GM21526 (cell line): Measurements from ENCODE around the gene PHYHIPL.

Source experiments
- ATAC-seq: cut with Tn5 transposase; IDR thresholded peaks from one replicate; pipeline ENCODE4 v1.9.1; 2021; ENCODE audit warnings: moderate library complexity; ENCODE audit not compliant: unreplicated experiment, low FRiP score

Gene PHYHIPL

DNA sequence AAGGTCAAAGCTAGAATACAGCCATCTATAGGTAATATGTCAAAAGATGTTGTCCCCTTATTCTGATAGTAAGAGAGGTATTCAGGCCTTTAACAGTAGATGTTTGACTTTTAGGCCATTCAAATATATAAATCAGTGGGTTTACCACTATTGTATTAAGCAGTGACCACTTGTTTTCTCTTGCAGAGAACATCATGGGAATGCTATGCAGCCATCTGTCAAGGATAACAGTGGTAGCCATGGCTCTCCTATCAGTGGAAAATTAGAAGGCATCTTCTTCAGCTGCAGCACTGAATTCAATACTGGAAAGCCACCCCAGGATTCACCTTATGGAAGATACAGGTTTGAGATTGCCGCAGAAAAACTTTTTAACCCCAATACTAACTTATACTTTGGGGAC lies 68.4 kb downstream of the PHYHIPL start:
- no peak for ATAC-seq

DNA sequence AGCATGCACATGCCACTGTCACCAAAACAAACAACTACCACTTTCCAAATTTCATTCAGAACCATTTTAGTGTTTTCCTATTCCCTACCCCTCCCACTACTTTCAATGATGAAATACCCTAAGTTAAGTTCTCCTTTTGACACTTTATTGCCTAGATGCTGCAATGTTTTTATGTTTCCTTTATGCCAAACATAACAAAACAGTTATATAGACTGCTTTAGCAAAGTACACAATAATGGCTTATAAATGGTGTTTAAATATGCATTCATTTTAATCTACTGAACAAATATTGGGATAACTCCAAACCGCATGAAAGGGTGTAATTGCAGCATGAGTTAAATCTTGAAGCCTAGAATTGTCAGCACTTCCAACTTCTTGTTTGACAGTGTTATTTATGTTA lies 69.2 kb downstream of the PHYHIPL start:
- no peak for ATAC-seq

DNA sequence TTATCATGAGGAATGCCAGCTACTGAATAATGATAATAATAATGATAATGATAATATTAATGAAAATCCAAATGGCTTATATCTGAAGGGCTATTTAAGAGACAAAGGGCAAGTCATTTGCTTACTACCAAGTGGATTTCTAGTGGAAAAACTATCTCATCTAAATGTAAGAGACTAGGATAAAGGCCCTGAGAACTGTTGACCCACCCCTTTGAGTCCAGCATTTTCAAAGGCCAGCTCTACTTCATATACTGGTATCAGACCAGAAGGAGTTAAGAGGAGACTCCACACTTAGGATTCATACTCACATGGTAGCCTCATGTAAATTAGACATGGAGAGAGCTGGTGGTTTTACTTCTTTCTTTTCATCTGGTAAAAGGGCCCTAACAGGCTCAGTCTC lies 76.0 kb downstream of the PHYHIPL start:
- ATAC-seq: no peak

DNA sequence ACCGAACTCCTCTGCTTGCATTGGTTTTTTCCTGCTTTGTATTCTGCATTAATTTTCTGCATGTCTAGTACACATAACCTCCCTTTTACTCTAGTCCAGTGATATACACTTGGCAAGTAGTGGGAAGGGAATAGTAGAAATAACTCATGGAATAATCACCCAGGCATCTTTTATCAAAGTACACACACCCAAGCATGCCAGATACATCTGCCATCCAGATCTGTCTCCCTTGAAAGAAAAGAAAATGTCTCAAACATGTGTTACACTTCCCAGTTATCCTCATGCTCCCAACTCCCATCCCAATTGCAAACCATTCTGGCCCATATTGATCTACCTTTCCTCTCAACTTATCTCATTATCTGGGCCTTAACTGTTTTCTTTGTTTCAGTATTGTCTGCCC lies 79.0 kb downstream of the PHYHIPL start:
- no peak for ATAC-seq

DNA sequence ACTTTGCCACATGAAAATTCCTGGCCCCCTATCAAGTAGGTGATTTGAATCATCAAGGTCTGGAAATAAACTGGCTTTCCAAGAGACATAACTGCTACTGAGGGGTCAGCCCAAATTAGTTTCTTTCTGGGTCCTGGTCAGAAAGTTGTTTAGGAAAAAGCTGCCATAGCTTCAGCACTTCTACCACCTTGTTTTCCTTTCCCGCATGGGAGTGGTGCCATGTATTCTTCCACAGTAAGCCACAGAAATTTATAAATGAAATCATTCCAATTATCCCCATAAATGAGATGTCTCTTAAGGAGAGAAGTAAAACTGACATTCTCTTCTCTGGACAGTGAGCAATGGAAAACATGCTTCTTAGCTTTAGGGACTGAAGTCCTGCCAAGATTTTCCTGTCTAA lies 80.8 kb downstream of the PHYHIPL start:
- ATAC-seq: no peak

DNA sequence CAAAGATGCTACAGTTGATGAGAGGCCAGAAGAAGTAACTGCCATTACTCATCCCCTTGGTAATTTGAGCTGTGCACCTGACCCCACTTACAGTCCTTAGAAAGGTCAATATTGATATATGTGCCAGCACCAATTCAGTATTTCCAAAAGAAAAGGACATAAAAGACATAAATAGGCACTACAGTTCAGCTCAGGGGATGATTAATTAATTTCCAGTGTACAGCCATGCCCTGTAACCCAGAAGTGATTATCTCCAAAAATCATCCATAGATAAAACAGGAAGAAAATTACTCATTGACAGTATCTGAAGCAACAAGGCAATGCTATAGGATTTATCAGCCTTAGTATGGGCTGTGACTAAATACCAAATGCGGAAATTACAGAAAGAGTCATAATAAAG lies 82.4 kb downstream of the PHYHIPL start:
- ATAC-seq: no peak

DNA sequence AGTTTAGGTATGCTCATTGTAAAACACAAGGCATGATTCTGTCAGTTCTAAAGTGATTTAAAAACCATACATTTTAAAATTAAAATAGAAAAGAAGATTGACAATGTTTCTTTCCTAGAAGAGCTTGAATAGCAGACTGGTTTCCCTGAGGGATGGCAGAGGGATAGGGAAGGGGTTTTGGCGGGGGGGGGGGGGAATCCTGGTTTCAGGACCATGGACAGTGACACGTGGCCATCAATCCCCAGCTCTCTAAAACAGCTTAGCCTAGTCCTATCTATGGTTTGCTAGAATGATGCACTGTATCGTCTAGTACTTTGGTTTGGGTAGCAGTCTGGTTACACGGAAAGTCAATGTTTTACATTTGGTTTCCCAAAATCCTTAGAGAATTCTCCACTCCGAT lies 88.7 kb downstream of the PHYHIPL start:
- ATAC-seq: no peak

DNA sequence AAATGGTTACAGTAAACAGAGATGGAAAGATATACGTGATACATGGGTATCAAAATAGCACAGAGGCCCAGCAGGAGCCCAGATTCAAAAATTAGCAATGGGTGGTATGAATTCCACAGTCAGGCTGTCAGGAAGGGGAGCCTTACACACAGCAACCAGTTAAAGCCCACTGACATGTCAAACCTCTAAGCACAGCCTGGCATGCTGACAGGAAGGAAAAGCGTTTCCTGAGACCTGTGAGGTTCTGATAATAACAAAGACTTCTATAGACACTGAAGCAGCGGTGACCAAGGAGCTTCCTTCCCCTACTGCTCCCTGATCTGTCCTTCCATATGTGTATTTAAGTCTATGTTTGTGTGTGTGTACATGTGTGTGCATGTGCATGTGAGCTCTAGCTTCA lies 89.9 kb downstream of the PHYHIPL start:
- ATAC-seq: no peak

DNA sequence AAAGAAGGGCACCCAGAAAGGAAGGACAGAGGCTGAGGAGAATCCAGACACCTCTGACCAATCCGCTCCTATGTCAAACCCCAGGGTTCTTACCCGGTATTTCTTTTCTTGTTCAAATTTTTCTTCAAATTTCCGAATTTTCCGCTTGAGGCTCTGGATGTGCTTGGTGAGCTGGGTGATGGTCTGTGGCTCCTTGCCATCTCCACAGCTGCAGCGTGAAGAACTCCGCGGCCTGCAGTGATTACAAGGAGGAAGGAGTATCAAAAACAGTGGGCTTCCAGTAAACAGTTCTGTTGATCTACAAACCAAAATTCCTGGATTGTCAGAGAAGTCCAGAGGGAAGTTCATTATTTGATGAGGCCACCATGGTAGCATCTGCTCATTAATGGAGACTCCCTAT lies 92.0 kb downstream of the PHYHIPL start:
- no peak for ATAC-seq

DNA sequence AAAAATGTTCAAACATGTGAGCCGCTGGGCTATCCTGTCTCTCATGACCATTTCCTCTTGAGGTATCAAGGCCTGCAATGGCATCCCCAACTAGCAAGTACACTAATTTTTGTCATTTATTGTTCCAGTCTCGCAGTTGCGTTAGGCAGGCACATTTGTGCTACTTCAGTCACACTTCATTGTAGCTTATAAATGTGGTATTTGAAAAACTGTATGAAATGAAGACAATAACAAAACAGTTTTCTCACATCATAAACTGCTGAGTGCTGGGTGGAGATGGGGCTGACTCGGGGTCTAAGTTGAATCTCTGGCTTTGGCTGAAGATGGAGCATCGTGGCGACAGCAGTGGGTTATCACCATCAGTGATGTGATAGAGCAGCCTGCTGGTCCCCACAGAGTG lies 93.2 kb downstream of the PHYHIPL start:
- no peak for ATAC-seq

DNA sequence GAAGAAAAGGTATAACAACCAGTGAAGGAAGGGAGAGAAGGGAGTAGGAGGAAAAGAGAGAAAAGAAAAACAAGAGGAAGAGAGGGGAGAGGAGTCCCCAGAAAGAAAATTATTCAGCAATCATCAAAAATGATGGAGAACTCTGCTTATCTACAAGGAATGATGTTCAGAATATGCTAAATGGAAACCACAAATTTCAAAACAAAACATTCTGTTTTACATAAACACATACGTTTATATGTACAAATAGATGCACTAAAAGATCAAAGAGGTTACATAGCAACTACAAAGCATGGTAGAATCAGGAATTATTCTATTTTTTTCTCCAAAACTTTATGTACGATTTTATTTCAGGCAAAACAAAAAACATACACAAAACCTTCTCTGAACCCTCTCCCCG lies 94.0 kb downstream of the PHYHIPL start:
- ATAC-seq: no peak

DNA sequence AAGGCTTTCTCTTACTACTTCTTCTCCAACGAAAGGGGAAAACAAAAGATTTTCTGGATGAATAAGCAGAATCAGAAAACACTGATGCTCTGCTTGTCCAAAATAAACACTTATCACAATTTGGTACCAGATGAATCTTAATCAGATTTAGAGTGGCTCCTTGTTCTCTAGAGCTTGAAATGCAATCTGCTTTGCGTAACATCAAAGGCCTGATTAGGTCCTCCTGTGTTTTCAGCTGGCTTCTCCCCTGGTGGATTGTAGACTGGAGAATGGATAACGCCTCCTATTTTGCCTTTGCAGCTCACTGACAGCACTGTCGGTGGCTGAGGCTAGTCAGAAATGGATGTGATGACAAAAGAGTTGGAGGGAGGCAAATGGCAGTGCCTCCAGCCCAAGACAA lies 94.7 kb downstream of the PHYHIPL start:
- no peak for ATAC-seq

DNA sequence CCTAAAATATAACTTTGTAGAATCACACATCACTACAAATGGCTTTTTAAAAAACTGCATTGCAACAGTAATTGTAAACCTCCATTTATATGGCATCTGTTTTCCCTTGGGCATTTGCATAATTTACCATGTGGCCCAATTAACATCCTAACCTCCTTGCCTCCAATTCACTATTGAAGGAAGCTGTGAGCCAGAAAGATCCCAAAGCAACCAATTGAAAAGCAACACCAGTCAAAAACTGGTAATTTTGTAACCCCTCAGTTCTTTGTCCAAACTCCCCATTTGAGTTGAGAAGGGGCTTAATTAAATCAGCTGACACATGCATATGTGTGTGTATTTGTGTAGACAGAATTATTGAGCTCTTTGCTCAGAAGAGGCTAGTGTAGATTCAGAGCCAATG lies 95.6 kb downstream of the PHYHIPL start:
- no peak for ATAC-seq

DNA sequence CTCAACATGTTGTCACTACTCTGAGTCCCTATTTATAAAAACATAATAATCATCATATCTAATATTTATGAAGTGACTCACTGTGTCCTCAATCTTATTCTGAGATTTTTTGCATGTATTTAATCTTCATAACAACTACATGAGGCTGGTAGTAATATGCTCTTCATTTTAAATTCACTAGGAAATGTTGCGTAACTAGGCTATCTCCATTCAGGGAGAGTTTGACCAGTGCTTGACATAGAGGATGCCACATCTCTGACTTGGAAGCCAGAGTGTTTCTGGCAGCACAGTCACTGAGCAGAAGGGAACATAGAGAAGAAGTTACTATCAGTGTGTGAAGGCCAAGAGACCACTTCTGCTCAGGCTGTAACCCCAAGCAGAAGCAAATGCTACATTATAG lies 97.0 kb downstream of the PHYHIPL start:
- ATAC-seq: no peak

DNA sequence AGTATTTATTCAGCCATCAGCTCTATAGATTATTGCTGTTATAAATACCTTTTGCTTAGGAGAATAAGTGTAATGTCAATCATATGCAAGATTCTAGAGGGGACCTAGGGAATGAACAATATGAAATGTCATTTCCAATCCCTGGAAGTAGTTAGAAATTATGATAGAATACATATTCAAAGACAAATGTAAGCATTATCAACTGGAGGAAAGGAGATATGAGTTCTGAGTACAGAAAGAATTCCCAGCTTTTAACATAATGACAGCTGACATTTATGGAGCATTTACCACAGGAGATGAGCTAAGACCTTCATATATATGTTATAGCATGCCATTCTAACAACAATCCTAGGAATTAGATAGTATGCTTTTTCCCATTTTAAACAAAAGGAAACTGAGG lies 99.7 kb downstream of the PHYHIPL start:
- no peak for ATAC-seq

DNA sequence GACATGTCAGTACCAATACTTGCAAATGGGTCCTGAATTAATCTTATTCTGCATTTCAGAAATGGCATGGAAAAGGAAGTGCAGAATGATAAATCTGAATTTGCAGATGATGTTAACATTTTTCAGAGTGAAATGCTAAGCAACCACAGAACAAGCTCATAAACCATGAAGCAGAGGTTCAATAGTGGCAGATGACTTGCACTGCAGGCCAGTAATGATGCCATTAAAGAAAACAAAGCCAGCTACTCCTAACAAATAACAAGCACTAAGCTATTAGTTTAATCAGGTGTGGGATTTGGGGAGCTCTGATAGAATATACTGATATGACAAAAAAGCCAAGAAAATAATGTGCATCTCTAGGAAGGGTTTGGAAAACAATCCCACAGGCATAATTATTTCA lies 100.5 kb downstream of the PHYHIPL start:
- no peak for ATAC-seq

DNA sequence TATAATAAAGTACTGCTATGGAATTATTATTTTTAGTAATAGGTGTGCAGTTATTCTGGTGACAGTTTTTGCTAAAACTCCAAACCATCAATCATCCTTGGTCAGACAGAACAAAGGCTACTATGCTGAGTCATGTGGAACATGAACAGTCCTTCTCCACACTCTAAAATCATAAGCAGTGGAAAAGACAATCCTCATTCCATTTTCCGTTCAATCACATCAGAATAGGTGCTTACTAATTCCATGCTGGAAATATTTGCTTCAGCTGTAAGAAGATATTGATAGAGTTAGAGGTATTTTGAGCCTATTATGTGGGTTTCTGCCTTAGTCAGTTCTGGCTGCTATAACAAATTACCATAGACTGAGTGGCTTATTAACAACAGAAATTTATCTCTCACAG lies 103.0 kb downstream of the PHYHIPL start:
- no peak for ATAC-seq

DNA sequence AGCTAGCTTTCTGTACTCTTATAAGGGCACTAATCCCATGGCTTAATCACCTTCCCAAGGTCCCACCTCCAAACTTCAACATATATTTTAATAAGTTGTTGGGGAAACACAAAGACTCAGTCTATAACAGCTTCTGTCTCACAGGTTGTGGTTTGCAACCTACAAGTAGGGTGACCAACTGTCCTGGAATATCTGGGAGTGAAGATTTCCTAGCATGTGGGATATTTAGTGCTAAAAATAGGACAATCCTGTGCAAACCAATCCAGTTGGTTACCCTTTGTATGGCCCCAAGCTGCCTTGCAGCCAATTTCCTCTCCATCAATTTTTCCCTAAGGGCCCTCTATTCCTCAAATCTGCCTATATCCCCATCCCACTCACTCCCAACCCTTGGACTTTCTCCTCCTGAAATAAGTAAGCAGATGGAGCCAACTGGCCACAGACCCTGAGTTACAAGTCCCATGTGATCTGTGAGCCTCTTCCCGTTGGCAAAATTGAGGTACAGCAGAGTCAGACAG lies 103.6 kb downstream of the PHYHIPL start:
- no peak for ATAC-seq

DNA sequence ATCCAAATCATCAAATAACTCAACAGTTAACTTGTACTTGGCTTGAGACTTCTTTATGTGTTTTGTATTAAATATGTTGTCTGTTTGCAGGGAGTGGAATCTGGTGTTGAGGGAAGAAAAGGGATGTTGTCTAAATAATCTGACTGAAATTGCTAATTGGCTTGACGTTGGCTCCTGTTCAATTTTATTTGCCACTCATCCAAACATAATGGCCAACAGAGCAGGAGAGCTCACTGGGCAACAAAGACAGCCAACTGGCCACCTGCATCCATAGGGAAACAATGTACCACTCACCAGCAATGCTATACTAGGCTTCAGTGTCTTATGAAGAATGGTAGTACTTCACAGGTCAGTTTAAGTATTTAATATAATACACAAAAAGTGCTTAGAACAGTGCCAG lies 105.4 kb downstream of the PHYHIPL start:
- no peak for ATAC-seq

DNA sequence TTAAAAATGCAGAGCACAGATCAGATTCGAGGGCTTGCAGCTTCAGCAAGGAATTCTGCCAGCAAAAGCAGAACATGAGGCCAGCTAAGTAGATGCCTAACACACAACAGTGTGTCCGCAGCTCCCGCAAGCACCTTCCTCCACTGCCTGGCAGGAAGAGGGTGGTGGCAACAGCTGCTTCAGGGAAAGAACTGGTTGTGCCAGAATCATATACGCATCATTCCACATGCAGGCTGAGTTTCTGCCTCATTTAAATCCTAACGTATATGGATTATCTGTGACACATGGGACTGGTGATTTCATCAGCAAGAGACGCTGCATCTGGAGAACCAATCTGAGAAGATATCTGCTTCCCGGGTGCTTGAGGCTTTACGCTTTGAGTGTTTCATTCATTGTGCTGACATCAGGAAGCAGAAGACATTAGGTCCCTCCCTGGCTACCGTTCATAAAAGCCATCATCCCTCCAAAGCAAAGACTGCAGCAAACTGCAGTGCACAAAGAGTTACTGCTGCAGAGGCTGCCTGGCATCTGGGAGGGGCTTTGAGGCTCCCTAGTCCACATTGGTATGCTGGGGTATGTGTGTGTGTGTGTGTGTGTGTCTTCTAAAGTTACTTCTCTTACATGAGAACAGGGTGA lies 107.1 kb downstream of the PHYHIPL start:
- ATAC-seq: no peak

DNA sequence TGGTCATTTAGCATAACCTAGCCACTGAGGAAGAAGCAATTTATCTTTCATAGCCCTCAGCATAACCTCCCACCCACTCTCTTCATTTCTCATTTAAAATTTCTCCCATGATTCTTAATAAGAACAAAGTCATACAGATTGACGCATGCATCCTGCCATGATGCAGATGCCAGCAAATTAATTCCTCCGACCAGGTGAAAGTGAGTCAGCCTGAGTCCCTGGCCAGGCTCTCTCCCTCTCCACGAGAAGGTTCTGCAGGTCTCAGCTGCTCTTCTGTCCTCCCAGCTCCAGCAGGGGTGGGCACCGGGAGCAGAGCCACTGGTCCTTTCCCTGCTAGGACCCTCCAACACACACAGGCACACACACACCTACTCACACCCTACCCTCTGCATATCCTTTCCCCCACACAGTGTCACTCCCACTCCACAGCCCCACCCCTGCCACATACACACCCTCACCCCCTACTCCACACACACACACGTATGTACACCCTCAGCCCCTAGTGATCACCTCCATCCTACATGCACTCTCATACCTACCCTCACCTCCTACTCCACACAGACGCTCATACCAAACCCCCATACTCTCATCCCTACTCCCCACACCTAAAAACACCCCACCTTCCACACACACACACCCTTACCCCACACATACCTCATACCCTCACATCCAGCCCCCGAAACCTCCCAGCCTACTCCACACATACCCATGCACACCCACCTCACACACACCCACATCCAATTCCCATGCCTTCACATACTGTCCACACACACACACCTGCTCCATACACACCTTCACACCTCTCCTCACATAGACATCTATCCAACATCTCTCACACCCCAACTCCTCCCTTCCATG lies 107.9 kb downstream of the PHYHIPL start:
- no peak for ATAC-seq

DNA sequence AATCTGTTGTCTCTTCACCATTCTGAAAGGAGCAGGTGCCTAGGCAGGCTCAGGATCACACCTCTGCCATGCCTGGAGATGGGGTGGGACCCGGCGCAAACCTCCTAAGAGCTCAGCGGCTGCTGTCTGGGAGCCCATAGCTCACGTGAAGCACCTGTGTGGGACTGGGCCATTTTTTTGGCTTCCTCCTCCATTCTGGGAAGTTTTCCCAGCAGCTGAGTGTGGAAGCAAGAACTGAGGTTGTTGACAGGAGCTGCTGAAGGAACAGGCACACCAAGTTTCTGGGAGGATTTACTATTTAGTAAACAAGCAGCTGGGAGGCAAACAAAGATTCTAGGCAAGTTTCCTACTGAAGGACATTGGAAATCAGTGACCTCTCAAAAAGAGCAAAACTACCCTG lies 108.6 kb downstream of the PHYHIPL start:
- no peak for ATAC-seq
